NT2/D1 (cell line): ENCODE data around the gene FBXO17.

Experiments
- SUZ12 ChIP-seq: IDR thresholded peaks from 2 replicates; pipeline ENCODE4 v1.6.1; 2011; ENCODE audit not compliant: insufficient read length, insufficient read depth; ENCODE audit errors: extremely low read depth
- YY1 ChIP-seq: IDR thresholded peaks from 2 replicates; pipeline ENCODE4 v1.6.1; 2011; ENCODE audit not compliant: insufficient read length, insufficient read depth

- TF ChIP-seq YY1 (no peak), SUZ12 (no peak)
Observed at GRCh38 chr19:38974624-38975213, 823 bp downstream of the FBXO17 start.
